Cardiac muscle cell (in vitro differentiated cells and primary cell): Measurements from ENCODE around the gene GSS. TPM values are rescaled to one million over a fixed set of nuclear protein-coding genes. Genes with fewer than 3 reads are reported as not detected.

Experiments
- DNase-seq, 2 donors: peaks; one replicate each; pipeline versions ENCODE4 v3.0.0 to v3.0.0-alpha.2; 2010 to 2017; ENCODE audit warnings: low read depth in 1 of 2, low spot score in 1 of 2
- H3K27ac ChIP-seq: fragments of 200-600 bp; sonication (generic); 2 replicates; pipeline ENCODE4 v1.5.1; 2016
- H3K27me3 ChIP-seq: fragments of 200-600 bp; sonication (generic); 2 replicates; pipeline ENCODE4 v1.6.0; 2016; ENCODE audit warnings: control low read depth
- H3K36me3 ChIP-seq: fragments of 200-600 bp; sonication (generic); 2 replicates; pipeline ENCODE4 v1.5.1; 2016; ENCODE audit warnings: control low read depth
- H3K4me1 ChIP-seq: fragments of 200-600 bp; sonication (generic); 2 replicates; pipeline ENCODE4 v1.8.1; 2017; ENCODE audit warnings: low read depth, mild to moderate bottlenecking, mixed run types
- H3K4me3 ChIP-seq: fragments of 200-600 bp; sonication (generic); 2 replicates; pipeline ENCODE4 v1.5.1; 2016; ENCODE audit warnings: mild to moderate bottlenecking
- H3K9me3 ChIP-seq: fragments of 200-600 bp; sonication (generic); 2 replicates; pipeline ENCODE4 v1.5.1; 2017; ENCODE audit warnings: low read depth, mild to moderate bottlenecking, control low read depth
- polyA plus RNA-seq: library from polyadenylated mRNA; unstranded; fragments of >200 nt; fragmentation: Nextera tagmentation; extraction: Ambion mirVana; gene quantifications from 2 replicates; pipeline ENCODE4 v1.2.1, GENCODE V29; 2016
- total RNA-seq: library from RNA; depleted of rRNA; stranded (reverse); fragments of >200 nt; gene quantifications from 2 replicates; pipeline ENCODE4 v1.2.3, GENCODE V29; 2016
- TF ChIP-seq, protein P1 (sequence below): IDR thresholded peaks from 2 replicates; pipeline ENCODE4 v1.5.1; 2012; ENCODE audit warnings: low read depth, mild to moderate bottlenecking, low read length

Gene GSS
- total and polyA plus RNA-seq, 2 experiments from 2014 or later, result 59.9 to 69.5 TPM

DNA sequence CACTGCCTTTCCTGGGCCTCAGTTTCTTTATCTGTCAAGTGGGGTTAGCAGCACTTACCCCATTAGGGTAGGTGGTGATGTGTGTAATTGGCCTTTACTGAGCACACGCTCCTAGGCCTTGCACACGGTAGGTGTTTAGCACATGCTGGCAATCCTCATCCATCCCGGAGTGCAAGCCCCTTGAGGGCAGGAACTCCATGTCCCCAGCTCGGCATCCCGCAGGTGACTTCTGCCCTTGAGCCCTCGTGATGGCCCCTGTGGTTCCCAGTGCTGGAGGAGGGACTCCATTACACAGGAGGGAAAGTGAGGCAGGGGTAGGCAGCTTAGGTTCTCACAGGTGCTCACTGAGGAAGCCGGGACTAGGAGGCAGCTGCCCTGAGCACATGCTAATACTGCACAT, 40.1 kb upstream of the GSS start:
- Histone ChIP-seq H3K36me3 (peaks cover 70% of the 10 kb centered on the region), H3K9me3 (no peaks in the 10 kb centered on the region), H3K4me3 (no peak overlapping the region), H3K4me1 (no peaks in the 10 kb centered on the region), H3K27me3 (no peaks in the 10 kb centered on the region), H3K27ac (no peak overlapping the region)
- TF ChIP-seq, protein P1, sequence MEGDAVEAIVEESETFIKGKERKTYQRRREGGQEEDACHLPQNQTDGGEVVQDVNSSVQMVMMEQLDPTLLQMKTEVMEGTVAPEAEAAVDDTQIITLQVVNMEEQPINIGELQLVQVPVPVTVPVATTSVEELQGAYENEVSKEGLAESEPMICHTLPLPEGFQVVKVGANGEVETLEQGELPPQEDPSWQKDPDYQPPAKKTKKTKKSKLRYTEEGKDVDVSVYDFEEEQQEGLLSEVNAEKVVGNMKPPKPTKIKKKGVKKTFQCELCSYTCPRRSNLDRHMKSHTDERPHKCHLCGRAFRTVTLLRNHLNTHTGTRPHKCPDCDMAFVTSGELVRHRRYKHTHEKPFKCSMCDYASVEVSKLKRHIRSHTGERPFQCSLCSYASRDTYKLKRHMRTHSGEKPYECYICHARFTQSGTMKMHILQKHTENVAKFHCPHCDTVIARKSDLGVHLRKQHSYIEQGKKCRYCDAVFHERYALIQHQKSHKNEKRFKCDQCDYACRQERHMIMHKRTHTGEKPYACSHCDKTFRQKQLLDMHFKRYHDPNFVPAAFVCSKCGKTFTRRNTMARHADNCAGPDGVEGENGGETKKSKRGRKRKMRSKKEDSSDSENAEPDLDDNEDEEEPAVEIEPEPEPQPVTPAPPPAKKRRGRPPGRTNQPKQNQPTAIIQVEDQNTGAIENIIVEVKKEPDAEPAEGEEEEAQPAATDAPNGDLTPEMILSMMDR, result no peak
- no peak for DNase-seq

DNA sequence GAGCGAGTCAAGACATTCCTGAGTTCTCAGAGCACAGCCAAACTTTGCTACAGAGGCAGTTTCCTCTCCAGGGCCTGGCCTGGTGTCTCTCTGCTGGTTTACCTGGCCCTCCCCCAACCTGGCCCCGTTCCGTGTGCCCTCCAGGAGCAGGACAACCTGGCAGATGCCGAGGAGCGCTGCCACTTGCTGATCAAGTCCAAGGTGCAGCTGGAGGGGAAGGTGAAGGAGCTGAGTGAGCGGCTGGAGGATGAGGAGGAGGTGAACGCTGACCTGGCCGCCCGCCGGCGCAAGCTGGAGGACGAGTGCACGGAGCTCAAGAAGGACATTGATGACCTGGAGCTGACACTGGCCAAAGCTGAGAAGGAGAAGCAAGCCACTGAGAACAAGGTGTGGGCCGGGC, 39.6 kb upstream of the GSS start:
- no peaks in the 10 kb centered on the region for H3K27me3 ChIP-seq
- no peaks in the 10 kb centered on the region for H3K9me3 ChIP-seq
- no peaks in the 10 kb centered on the region for H3K4me1 ChIP-seq
- no peak overlapping the region for H3K27ac ChIP-seq
- H3K36me3 ChIP-seq, result peaks cover 65% of the 10 kb centered on the region
- H3K4me3 ChIP-seq, result no peak overlapping the region
- TF ChIP-seq, protein P1, result no peak
- no peak for DNase-seq

DNA sequence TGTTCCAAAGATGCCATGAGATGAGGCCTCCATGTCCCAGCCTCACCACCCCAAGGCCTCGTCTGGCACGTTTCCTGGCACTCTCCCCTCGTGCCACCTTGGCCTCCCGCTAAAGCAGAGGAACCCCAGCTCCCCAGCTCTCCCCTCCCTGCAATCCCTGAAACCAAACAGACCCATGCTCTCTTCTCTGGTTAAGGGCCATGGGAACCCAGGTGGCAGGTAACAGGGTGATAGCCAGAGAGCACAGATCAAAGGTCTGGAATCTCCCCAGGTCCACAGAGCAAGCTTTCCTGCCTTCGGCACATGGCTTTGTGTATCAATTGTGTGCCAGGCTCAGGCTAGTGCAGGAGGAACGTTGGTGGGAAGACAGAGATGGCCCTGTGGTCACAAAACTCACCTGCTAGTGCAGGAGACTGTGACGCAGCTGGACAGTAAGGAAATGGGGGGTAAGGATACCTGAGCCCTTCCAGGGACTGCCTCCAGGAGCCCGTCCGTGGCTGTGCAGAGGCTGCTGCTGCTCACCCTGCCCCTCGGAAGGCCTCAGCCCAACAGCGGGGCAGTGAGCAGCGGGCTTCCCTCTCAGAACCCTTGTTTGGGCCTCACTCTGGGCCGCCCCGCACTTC, 39.0 kb upstream of the GSS start:
- Histone ChIP-seq H3K9me3 (no peaks in the 10 kb centered on the region), H3K4me1 (no peaks in the 10 kb centered on the region), H3K27me3 (no peaks in the 10 kb centered on the region), H3K36me3 (peaks cover 59% of the 10 kb centered on the region), H3K27ac (peak overlapping the region; percentile 10), H3K4me3 (no peak overlapping the region)
- TF ChIP-seq, protein P1, result no peak
- DNase-seq, result no peak

DNA sequence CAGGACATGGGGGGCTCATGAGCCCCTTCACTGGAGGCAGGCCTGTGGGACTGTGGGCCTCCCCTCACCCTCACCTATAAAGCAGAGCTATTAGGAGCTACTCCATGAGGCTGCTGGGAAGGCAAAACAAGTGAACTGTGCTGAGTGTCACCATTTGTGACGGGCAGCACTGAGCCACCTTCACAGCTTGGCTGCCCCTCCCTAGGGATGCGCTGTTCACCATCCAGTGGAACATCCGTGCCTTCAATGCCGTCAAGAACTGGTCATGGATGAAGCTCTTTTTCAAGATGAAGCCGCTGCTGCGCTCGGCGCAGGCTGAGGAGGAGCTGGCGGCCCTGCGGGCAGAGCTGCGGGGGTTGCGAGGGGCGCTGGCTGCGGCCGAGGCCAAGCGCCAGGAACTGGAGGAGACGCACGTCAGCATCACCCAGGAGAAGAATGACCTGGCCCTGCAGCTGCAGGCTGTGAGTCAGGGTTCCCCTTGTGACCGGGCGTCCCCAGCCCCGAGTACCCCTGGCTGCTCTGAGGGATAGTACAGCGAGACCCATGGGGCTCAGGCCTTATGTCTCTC, 38.4 kb upstream of the GSS start:
- H3K4me1 ChIP-seq, result no peaks in the 10 kb centered on the region
- no peaks in the 10 kb centered on the region for H3K9me3 ChIP-seq
- H3K27ac ChIP-seq, result no peak overlapping the region
- no peak for DNase-seq
- H3K36me3 ChIP-seq, result peaks cover 64% of the 10 kb centered on the region
- TF ChIP-seq, protein P1, result no peak
- no peak overlapping the region for H3K4me3 ChIP-seq
- no peaks in the 10 kb centered on the region for H3K27me3 ChIP-seq

DNA sequence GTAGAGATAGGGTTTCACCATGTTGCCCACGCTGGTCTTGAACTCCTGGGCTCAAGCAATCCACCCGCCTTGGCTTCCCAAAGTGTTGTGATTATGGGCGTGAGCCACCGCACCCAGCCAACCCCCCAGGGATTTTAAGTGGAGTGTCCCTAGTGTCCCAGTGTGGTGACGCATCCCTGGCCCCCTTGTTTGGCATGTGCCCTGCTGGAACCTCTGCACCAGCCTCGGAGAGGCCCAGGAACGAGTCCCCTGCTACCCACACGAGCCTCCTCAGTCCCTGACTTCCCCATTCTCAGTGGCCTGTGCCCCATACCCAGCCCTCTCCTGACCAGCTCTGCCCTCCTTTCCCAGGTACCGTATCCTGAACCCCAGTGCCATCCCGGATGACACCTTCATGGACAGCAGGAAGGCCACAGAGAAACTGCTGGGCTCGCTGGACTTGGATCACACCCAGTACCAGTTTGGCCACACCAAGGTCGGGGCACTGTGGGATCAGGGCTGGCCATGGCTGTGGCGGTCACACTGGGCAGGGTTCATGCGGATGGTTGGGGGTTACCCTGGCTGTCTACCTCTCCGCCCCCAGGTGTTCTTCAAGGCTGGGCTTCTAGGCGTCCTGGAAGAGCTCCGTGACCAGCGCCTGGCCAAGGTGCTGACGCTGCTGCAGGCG, 37.3 kb upstream of the GSS start:
- H3K36me3 ChIP-seq, result peaks cover 55% of the 10 kb centered on the region
- no peaks in the 10 kb centered on the region for H3K9me3 ChIP-seq
- no peak overlapping the region for H3K27ac ChIP-seq
- no peak for DNase-seq
- no peaks in the 10 kb centered on the region for H3K4me1 ChIP-seq
- no peak overlapping the region for H3K4me3 ChIP-seq
- no peaks in the 10 kb centered on the region for H3K27me3 ChIP-seq
- TF ChIP-seq, protein P1, result no peak
